Skeletal muscle satellite cell (primary cell): ENCODE results near the gene CERT1.
"Not testable (repeated sequence)": the region's sequence is repeated elsewhere in the genome, so short reads cannot be mapped to it uniquely, and the experiment has no call there.

Source experiments
- H3K27me3 ChIP-seq: 2 replicates; pipeline ENCODE4 v1.7.0; 2013; ENCODE audit warnings: low read length; ENCODE audit not compliant: control insufficient read depth, insufficient read depth
- H3K36me3 ChIP-seq: 2 replicates; pipeline ENCODE4 v1.7.0; 2013; ENCODE audit warnings: mild to moderate bottlenecking, control low read depth, low read length; ENCODE audit not compliant: insufficient read depth
- H3K4me1 ChIP-seq: 2 replicates; pipeline ENCODE4 v1.7.0; 2013; ENCODE audit warnings: low read length; ENCODE audit not compliant: control insufficient read depth, insufficient read depth
- H3K4me2 ChIP-seq: 2 replicates; pipeline ENCODE4 v1.7.0; 2013; ENCODE audit warnings: mild to moderate bottlenecking, low read length
- H3K4me3 ChIP-seq: 2 replicates; pipeline ENCODE4 v1.7.0; 2013; ENCODE audit warnings: low read length
- H3K9ac ChIP-seq: 2 replicates; pipeline ENCODE4 v1.7.0; 2013; ENCODE audit warnings: mild to moderate bottlenecking, low read depth, low read length, moderate library complexity
- H3K9me3 ChIP-seq: replicated peaks from 2 replicates; pipeline ENCODE4 v1.7.0; 2013; ENCODE audit warnings: mild to moderate bottlenecking, control low read depth, low read length

Gene CERT1

DNA sequence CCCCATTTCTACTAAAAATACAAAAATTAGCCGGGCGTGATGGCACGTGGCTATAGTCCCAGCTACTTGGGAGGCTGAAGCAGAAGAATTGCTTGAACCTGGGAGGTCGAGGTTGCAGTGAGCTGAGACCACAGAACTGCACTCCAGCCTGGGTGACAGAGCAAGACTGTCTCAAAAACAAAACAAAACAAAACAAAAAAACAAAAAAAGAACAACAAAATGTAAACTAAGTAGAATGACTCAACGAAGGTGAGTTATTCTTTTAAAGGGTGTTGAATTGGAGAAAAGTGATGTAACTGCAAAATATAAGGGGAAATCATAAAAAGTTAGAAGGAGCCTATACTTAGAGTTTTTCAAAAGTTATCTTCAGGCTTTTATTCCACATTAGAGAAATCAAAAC, 6.3 kb downstream of the CERT1 start:
- H3K9me3 ChIP-seq, H3K4me1 ChIP-seq, H3K4me2 ChIP-seq, H3K9ac ChIP-seq, H3K4me3 ChIP-seq, H3K36me3 ChIP-seq, H3K27me3 ChIP-seq: not testable (repeated sequence)

DNA sequence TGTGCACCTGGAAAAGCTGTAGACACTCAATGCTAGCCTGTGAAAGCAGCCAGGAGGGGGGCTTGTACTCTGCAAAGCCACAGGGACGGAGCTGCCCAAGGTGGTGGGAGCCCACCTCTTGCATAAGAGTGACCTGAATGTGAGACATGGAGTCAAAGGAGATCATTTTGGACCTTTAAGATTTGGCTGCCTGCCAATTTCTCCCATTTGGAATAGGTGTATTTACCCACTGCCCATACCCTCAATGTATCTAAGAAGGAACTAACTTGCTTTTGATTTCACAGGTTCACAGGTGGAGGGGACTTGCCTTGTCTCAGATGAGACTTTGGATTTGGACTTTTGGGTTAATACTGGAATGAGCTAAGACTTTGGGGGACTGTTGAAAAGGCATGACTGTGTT, 12.6 kb downstream of the CERT1 start:
- H3K9me3 ChIP-seq, result not testable (repeated sequence)

DNA sequence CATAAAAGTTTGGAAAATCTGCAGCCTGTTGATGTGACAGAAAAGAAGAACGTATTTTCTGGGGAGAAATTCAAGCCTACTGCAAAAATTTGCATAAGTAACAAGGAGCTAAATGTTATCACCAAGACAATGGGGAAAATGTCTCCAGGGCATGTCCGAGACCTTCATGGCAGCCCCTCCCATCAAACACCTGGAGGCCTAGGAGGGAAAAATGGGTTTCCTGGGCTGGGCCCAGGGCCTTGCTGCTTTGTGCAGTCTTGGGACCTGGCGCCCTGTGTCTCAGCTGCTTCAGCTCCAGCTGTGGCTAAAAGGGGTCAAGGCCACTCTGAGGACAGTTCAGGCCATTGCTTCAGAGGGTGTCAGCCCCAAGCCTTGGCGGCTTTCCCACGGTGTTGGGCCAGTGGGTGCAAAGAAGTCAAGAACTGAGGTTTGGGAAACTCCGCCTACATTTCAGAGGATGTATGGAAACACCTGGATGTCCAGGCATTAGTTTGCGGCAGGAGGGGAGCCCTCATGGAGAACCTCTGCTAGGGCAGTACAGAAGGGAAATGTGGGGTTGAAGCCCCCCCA, 13.1 kb downstream of the CERT1 start:
- Histone ChIP-seq H3K27me3 (no peaks in the 10 kb centered on the region), H3K9me3 (no peaks in the 10 kb centered on the region), H3K36me3 (peaks cover 3% of the 10 kb centered on the region), H3K4me3 (no peak overlapping the region), H3K4me1 (no peaks in the 10 kb centered on the region), H3K4me2 (no peak overlapping the region), H3K9ac (no peak overlapping the region)

More for the DNA sequence above, 12.6 kb downstream of the CERT1 start:
- H3K27me3 ChIP-seq, H3K36me3 ChIP-seq, H3K4me3 ChIP-seq, H3K4me2 ChIP-seq, H3K4me1 ChIP-seq, H3K9ac ChIP-seq: not testable (repeated sequence)

DNA sequence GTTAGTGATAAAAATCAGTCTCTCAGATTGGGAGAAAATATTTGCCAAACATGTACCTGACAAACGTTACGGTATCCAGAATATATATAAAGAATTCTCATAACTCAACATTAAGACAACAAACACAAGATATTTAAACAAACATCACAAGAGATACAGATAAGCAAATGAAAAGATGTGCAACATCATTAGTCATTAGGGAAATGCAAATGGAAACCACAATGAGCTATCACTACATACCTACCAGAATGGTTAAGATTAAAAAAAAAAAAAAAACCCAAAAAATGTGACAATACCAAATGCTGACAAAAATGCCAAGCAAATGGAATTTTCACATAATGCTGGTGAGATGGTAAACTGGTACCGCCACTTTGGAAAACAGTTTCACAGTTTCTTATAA, 15.4 kb downstream of the CERT1 start:
- no peak overlapping the region for H3K9ac ChIP-seq
- no peak overlapping the region for H3K4me2 ChIP-seq
- no peaks in the 10 kb centered on the region for H3K27me3 ChIP-seq
- H3K4me1 ChIP-seq, result no peaks in the 10 kb centered on the region
- no peaks in the 10 kb centered on the region for H3K9me3 ChIP-seq
- H3K4me3 ChIP-seq, result no peak overlapping the region
- peaks cover 19% of the 10 kb centered on the region for H3K36me3 ChIP-seq

DNA sequence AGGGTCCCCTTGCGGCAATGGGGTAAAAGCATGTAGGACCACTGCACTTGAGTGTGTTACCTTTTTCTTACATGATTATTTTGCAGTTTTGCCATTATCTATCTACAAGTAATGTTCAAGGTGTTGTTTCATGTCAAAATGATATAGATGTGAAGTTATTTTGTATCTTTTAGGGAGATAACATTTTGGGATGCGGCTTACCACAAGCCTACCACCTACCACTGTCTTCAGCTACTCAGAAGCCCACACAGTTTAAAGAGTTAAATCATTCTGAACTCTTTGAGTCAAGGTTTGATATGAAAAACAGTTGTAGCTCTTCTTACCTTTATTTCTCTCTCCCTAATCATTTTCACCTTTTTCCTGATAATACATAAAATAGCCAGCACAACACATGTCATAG, 19.8 kb downstream of the CERT1 start:
- H3K9ac ChIP-seq, result no peak overlapping the region
- no peak overlapping the region for H3K4me2 ChIP-seq
- H3K9me3 ChIP-seq, result no peaks in the 10 kb centered on the region
- peaks cover 18% of the 10 kb centered on the region for H3K36me3 ChIP-seq
- H3K27me3 ChIP-seq, result no peaks in the 10 kb centered on the region
- no peak overlapping the region for H3K4me3 ChIP-seq
- H3K4me1 ChIP-seq, result no peaks in the 10 kb centered on the region

DNA sequence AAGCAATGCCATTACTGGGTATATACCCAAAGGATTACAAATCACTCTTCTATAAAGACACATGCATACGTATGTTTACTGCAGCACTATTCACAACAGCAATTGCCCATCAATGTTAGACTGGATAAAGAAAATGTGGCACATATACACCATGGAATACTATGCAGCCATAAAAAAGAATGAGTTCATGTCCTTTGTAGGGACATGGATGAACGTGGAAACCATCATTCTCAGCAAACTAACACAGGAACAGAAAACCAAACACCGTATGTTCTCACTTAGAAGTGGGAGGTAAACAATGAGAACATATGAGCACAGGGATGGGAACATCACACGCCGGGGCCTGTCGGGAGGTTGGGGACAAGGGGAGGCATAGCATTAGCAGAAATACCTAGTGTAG, 21.6 kb downstream of the CERT1 start:
- not testable (repeated sequence) for H3K4me3 ChIP-seq, H3K9ac ChIP-seq, H3K4me1 ChIP-seq, H3K9me3 ChIP-seq, H3K27me3 ChIP-seq, H3K4me2 ChIP-seq
- H3K36me3 ChIP-seq, result peaks cover 18% of the 10 kb centered on the region

DNA sequence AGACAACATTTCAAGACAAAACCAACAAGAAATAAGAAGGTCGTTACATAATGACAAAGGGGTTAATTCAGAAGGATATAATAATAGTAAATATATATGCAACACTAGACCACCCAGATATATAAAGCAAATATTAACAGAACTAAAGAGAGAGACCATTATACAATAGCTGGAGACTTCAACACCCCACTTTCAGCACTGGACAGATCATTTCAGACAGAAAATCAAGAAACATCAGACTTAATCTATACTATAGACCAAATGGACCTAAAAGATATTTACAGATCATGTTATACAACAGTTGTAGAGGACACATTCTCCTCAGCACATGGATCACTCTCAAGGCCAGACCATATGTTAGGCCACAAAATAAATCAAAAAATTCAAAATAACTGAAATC, 26.8 kb downstream of the CERT1 start:
- no peaks in the 10 kb centered on the region for H3K4me1 ChIP-seq
- H3K4me2 ChIP-seq, result no peak overlapping the region
- no peaks in the 10 kb centered on the region for H3K9me3 ChIP-seq

DNA sequence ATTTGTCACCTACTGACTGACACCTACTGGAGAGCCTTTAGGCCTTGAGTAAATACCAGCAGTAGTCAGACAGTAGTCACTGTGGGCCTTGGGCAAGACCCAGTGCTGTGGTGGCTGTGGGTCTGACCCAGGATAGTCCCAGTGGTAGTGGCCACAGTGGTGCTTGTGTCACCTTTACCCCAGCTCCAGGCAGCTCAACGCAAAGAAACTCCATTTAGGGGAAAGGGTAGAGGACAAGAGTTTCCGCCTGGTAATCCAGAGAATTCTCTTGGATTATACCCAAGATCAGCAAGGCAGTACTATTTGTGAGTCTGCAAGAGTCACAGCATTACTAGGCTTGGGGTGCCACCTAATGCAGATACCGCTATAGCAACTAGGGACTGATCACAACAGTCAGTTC, 28.9 kb downstream of the CERT1 start:
- H3K4me3 ChIP-seq, result no peak overlapping the region
- H3K9ac ChIP-seq, result no peak overlapping the region
- H3K9me3 ChIP-seq, result no peaks in the 10 kb centered on the region

More for the DNA sequence above, 26.8 kb downstream of the CERT1 start:
- H3K9ac ChIP-seq, result no peak overlapping the region
- H3K36me3 ChIP-seq, result no peaks in the 10 kb centered on the region
- no peak overlapping the region for H3K4me3 ChIP-seq
- no peaks in the 10 kb centered on the region for H3K27me3 ChIP-seq

DNA sequence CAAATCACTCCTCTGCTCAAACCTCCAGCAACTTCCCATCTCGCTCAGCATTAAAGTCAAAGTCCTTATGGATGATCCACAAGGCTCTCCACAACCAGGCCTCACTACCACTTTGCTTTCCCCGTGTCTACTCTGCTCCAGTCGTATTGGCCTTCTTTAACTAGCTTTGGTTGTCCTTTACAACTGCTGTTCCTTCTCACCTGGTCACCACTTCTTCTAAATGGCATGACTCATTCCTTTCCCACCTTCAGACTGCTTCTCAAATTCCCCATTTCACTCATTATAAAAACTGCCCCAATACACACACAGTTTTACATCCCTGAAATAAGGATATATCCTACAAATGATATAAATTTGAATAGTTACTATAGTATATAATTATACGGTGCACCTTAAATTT, 30.4 kb downstream of the CERT1 start:
- H3K4me1 ChIP-seq, result no peaks in the 10 kb centered on the region
- no peak overlapping the region for H3K9ac ChIP-seq
- no peaks in the 10 kb centered on the region for H3K9me3 ChIP-seq
- no peaks in the 10 kb centered on the region for H3K27me3 ChIP-seq
- H3K4me2 ChIP-seq, result no peak overlapping the region
- H3K4me3 ChIP-seq, result no peak overlapping the region
- H3K36me3 ChIP-seq, result no peaks in the 10 kb centered on the region

More for the DNA sequence above, 28.9 kb downstream of the CERT1 start:
- H3K36me3 ChIP-seq, result no peaks in the 10 kb centered on the region
- H3K27me3 ChIP-seq, result no peaks in the 10 kb centered on the region
- H3K4me1 ChIP-seq, result no peaks in the 10 kb centered on the region
- no peak overlapping the region for H3K4me2 ChIP-seq

DNA sequence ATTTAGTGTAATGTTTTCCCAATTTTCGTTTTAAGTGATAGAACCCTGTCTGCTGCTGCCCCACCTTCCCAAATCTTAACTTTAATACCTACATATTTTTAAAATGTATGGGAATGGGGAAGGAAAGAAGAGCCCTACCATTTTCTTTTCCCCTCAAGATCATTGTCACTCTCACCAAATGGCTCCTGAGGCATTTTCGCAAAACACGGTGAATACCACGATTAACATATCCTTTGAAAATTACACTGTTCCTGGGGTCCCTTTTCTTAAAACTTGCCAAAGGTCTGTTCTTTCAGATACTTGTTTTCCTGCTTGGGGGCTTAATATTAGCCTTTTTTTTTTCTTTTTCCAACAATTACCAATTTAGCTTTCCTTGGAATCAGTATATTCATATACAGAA, 36.1 kb downstream of the CERT1 start:
- H3K4me3 ChIP-seq, result no peak overlapping the region
- H3K36me3 ChIP-seq, result no peaks in the 10 kb centered on the region
- H3K4me2 ChIP-seq, result no peak overlapping the region
- H3K4me1 ChIP-seq, result no peaks in the 10 kb centered on the region
- no peak overlapping the region for H3K9ac ChIP-seq
- no peaks in the 10 kb centered on the region for H3K9me3 ChIP-seq
- no peaks in the 10 kb centered on the region for H3K27me3 ChIP-seq

DNA sequence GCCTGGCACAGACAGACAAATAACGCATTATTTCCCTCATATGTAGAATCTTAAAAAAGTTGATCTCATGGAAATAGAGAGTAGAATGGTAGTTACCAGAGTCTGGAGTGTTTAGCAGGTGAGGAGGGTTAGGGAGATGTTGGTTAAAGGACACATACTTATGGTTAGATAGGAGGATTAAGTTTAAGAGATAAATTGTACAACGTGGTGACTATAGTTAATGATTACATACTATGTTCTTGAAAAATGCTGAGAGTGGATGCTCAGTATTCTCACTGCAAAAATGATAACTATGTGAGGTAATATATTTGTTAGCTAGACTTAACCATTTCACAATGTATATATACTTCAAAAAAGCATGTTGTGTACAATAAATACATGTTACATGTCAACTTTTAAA, 38.0 kb downstream of the CERT1 start:
- H3K9me3 ChIP-seq, result no peaks in the 10 kb centered on the region
- H3K36me3 ChIP-seq, result no peaks in the 10 kb centered on the region
- no peak overlapping the region for H3K4me2 ChIP-seq
- no peaks in the 10 kb centered on the region for H3K27me3 ChIP-seq
- H3K9ac ChIP-seq, result no peak overlapping the region
- H3K4me1 ChIP-seq, result no peaks in the 10 kb centered on the region
- H3K4me3 ChIP-seq, result no peak overlapping the region

DNA sequence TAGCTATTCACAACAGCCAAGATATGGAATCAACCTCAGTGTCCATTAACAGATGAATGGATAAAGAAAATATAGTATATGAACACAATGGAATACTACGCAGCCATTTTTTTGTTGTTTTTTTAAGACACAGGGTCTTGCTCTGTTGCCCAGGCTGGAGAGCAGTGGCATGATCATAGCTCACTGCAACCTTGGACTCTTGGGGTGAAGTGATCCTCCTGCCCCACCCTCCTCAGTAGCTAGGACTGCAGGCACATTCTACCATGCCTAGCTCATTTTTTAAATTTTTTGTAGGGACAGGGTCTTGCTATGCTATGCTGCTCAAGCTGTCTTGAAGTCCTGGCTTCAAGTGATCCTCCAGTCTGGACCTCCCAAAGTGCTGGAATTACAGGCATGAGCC, 38.5 kb downstream of the CERT1 start:
- Histone ChIP-seq H3K36me3 (no peaks in the 10 kb centered on the region), H3K9me3 (no peaks in the 10 kb centered on the region), H3K27me3 (no peaks in the 10 kb centered on the region), H3K4me1 (no peaks in the 10 kb centered on the region), H3K4me2 (no peak overlapping the region), H3K4me3 (no peak overlapping the region), H3K9ac (no peak overlapping the region)
